ENCODE data around the gene AP1AR.

Gene AP1AR

GRCh38 chr4:112282860-112283667, 51.5 kb downstream of the AP1AR start:
- no peak for DNase-seq
- in situ Hi-C loops (cut with HindIII; ENCODE audit: low pct_ligation_motif_present, low sequenced_read_pairs): no loop called here
- no peak overlapping the region for H3K27ac ChIP-seq
- TF ChIP-seq CTCF (IDR thresholded peaks at IDR 0.05; ENCODE audit: low read depth, low read length, missing control alignments): no peak
- no peak overlapping the region for H3K4me3 ChIP-seq (ENCODE audit: low read depth, low read length)
- no peaks in the 10 kb centered on the region for H3K27me3 ChIP-seq (replicated peaks)
- H3K36me3 ChIP-seq (replicated peaks): no peaks in the 10 kb centered on the region

- in situ Hi-C loops (cut with HindIII; ENCODE audit: low pct_ligation_motif_present, low sequenced_read_pairs): no loop called here
- H3K27ac ChIP-seq: no peak overlapping the region
- H3K27me3 ChIP-seq (replicated peaks): no peaks in the 10 kb centered on the region
- peak overlapping the region; percentile 73 for H3K4me3 ChIP-seq (ENCODE audit: low read depth, low read length)
- no peak for DNase-seq
- H3K36me3 ChIP-seq (replicated peaks): no peaks in the 10 kb centered on the region
- no peak for TF ChIP-seq CTCF (IDR thresholded peaks at IDR 0.05; ENCODE audit: low read depth, low read length, missing control alignments)
Observed at GRCh38 chr4:112284166-112284565, 52.6 kb downstream of the AP1AR start.

GRCh38 chr4:112284662-112285411, 53.2 kb downstream of the AP1AR start:
- H3K36me3 ChIP-seq (replicated peaks): no peaks in the 10 kb centered on the region
- no peak for DNase-seq
- H3K27me3 ChIP-seq (replicated peaks): no peaks in the 10 kb centered on the region
- peak overlapping the region; percentile 9 for H3K27ac ChIP-seq
- in situ Hi-C loops (cut with HindIII; ENCODE audit: low pct_ligation_motif_present, low sequenced_read_pairs): no loop called here
- TF ChIP-seq CTCF (IDR thresholded peaks at IDR 0.05; ENCODE audit: low read depth, low read length, missing control alignments): no peak
- H3K4me3 ChIP-seq (ENCODE audit: low read depth, low read length): peak overlapping the region; percentile 73

- in situ Hi-C loops (cut with HindIII; ENCODE audit: low pct_ligation_motif_present, low sequenced_read_pairs): no loop called here
- no peak overlapping the region for H3K4me3 ChIP-seq (ENCODE audit: low read depth, low read length)
- H3K27ac ChIP-seq: no peak overlapping the region
- H3K36me3 ChIP-seq (replicated peaks): no peaks in the 10 kb centered on the region
- no peaks in the 10 kb centered on the region for H3K27me3 ChIP-seq (replicated peaks)
- DNase-seq: no peak
- no peak for TF ChIP-seq CTCF (IDR thresholded peaks at IDR 0.05; ENCODE audit: low read depth, low read length, missing control alignments)
Observed at GRCh38 chr4:112287258-112287989, 55.8 kb downstream of the AP1AR start.

GRCh38 chr4:112288455-112288854, 56.9 kb downstream of the AP1AR start:
- Histone ChIP-seq H3K27ac (no peak overlapping the region), H3K27me3 (replicated peaks) (no peaks in the 10 kb centered on the region), H3K36me3 (replicated peaks) (no peaks in the 10 kb centered on the region), H3K4me3 (ENCODE audit: low read depth, low read length) (no peak overlapping the region)
- no peak for DNase-seq
- in situ Hi-C loops (cut with HindIII; ENCODE audit: low pct_ligation_motif_present, low sequenced_read_pairs): no loop called here
- no peak for TF ChIP-seq CTCF (IDR thresholded peaks at IDR 0.05; ENCODE audit: low read depth, low read length, missing control alignments)
